Ishikawa (cell line): ENCODE data around the gene ARID4B.

ENCODE experiments used
- CEBPB ChIP-seq: IDR thresholded peaks from 2 replicates; pipeline ENCODE4 v1.6.1; 2012
- CREB1 ChIP-seq: IDR thresholded peaks from 2 replicates; pipeline ENCODE4 v1.6.1; 2012; ENCODE audit warnings: low read depth
- EGR1 ChIP-seq: IDR thresholded peaks from 2 replicates; pipeline ENCODE4 v1.6.1; 2012
- EP300 ChIP-seq: IDR thresholded peaks from 2 replicates; pipeline ENCODE4 v1.6.1; 2012; ENCODE audit warnings: borderline replicate concordance
- FOXM1 ChIP-seq: IDR thresholded peaks from 2 replicates; pipeline ENCODE4 v1.6.1; 2012; ENCODE audit warnings: low read depth, borderline replicate concordance
- NFIC ChIP-seq: IDR thresholded peaks from 2 replicates; pipeline ENCODE4 v1.6.1; 2012
- RAD21 ChIP-seq: IDR thresholded peaks from 2 replicates; pipeline ENCODE4 v1.6.1; 2012; ENCODE audit warnings: low read depth
- TAF1 ChIP-seq: IDR thresholded peaks from 2 replicates; pipeline ENCODE4 v1.6.1; 2012; ENCODE audit warnings: low read depth, mild to moderate bottlenecking
- TEAD4 ChIP-seq: IDR thresholded peaks from 2 replicates; pipeline ENCODE4 v1.6.1; 2012
- YY1 ChIP-seq: IDR thresholded peaks from 2 replicates; pipeline ENCODE4 v1.6.1; 2012; ENCODE audit warnings: low read depth
- ZBTB7A ChIP-seq: IDR thresholded peaks from 2 replicates; pipeline ENCODE4 v1.6.1; 2012; ENCODE audit warnings: low read depth
- TF ChIP-seq, protein P1 (sequence below): IDR thresholded peaks from 2 replicates; pipeline ENCODE4 v1.6.1; 2012; ENCODE audit warnings: low read depth, mild to moderate bottlenecking
- TF ChIP-seq, protein P2 (sequence below): IDR thresholded peaks from 2 replicates; pipeline ENCODE4 v1.6.1; 2012
- TF ChIP-seq, protein P3 (sequence below): IDR thresholded peaks from 2 replicates; pipeline ENCODE4 v1.6.1; 2012

DNA sequence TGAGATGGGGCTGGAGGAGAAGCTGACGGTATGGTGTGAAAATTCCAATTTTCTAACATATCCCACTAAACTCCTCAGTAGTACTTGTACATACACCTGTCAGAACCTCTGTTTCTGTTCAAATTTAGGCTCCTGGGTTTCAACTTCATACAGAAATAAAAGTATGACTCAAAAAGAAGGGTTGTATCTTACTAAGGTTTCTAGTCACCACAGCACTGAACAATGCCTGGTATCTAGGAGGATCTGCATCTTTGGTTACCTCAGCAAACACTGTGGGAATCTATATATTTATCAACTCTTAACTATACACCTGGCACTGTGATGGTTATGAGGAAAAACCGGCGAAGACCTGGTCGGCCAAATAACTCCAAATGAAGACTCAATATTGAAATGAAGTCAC, 180.7 kb downstream of the ARID4B start:
- TF ChIP-seq TAF1 (no peak), TEAD4 (no peak), EGR1 (no peak), EP300 (no peak), YY1 (no peak), FOXM1 (no peak), NFIC (no peak), CREB1 (no peak), CEBPB (no peak), RAD21 (no peak), ZBTB7A (no peak)
- TF ChIP-seq, protein P1, sequence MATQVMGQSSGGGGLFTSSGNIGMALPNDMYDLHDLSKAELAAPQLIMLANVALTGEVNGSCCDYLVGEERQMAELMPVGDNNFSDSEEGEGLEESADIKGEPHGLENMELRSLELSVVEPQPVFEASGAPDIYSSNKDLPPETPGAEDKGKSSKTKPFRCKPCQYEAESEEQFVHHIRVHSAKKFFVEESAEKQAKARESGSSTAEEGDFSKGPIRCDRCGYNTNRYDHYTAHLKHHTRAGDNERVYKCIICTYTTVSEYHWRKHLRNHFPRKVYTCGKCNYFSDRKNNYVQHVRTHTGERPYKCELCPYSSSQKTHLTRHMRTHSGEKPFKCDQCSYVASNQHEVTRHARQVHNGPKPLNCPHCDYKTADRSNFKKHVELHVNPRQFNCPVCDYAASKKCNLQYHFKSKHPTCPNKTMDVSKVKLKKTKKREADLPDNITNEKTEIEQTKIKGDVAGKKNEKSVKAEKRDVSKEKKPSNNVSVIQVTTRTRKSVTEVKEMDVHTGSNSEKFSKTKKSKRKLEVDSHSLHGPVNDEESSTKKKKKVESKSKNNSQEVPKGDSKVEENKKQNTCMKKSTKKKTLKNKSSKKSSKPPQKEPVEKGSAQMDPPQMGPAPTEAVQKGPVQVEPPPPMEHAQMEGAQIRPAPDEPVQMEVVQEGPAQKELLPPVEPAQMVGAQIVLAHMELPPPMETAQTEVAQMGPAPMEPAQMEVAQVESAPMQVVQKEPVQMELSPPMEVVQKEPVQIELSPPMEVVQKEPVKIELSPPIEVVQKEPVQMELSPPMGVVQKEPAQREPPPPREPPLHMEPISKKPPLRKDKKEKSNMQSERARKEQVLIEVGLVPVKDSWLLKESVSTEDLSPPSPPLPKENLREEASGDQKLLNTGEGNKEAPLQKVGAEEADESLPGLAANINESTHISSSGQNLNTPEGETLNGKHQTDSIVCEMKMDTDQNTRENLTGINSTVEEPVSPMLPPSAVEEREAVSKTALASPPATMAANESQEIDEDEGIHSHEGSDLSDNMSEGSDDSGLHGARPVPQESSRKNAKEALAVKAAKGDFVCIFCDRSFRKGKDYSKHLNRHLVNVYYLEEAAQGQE, result no peak
- TF ChIP-seq, protein P2, sequence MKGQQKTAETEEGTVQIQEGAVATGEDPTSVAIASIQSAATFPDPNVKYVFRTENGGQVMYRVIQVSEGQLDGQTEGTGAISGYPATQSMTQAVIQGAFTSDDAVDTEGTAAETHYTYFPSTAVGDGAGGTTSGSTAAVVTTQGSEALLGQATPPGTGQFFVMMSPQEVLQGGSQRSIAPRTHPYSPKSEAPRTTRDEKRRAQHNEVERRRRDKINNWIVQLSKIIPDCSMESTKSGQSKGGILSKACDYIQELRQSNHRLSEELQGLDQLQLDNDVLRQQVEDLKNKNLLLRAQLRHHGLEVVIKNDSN, result no peak
- TF ChIP-seq, protein P3, sequence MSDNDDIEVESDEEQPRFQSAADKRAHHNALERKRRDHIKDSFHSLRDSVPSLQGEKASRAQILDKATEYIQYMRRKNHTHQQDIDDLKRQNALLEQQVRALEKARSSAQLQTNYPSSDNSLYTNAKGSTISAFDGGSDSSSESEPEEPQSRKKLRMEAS, result no peak
